GM18507 (cell line): ENCODE measurements around the gene NDUFB2.
A peak's percentile ranks its signal among the peaks of the same experiment; 100 is the strongest.
"Not testable (repeated sequence)": the region's sequence is repeated elsewhere in the genome, so short reads cannot be mapped to it uniquely, and the experiment has no call there.

ENCODE experiments used
- DNase-seq: peaks from one replicate; pipeline ENCODE4 v3.0.0; 2011; ENCODE audit warnings: low read depth; ENCODE audit not compliant: insufficient read length; ENCODE audit errors: extremely low spot score
- FAIRE-seq: peaks from 2 replicates; lab custom pipeline; 2011; peaks lifted over from hg19 to GRCh38; lab: Jason Lieb, UNC

Gene NDUFB2

GRCh38 chr7:140670343-140670935 lies 26.1 kb upstream of the NDUFB2 start:
- FAIRE-seq: no peak
- DNase-seq: no peak

- DNase-seq: no peak
- FAIRE-seq: no peak
These were observed 24.5 kb upstream of the NDUFB2 start for GRCh38 chr7:140671966-140672365.

- FAIRE-seq (no peak), DNase-seq (peak; percentile 77)
These were observed 24.0 kb upstream of the NDUFB2 start, which contains the start of gene ADCK2 for GRCh38 chr7:140672382-140673062. TSS of gene ADCK2 (plus strand) at chr7:140672945. CDS start at chr7:140673331, 386 bp downstream.

- DNase-seq (peak; percentile 18), FAIRE-seq (peak; percentile 35)
These were observed 23.3 kb upstream of the NDUFB2 start for GRCh38 chr7:140673063-140673773.

GRCh38 chr7:140673774-140674155 lies 22.7 kb upstream of the NDUFB2 start:
- no peak for FAIRE-seq

GRCh38 chr7:140674356-140674800 lies 22.1 kb upstream of the NDUFB2 start:
- FAIRE-seq: peak; percentile 74
- DNase-seq: peak; percentile 18

More at GRCh38 chr7:140673774-140674155, 22.7 kb upstream of the NDUFB2 start:
- no peak for DNase-seq

GRCh38 chr7:140674899-140675701 lies 21.4 kb upstream of the NDUFB2 start:
- FAIRE-seq: peak; percentile 75
- no peak for DNase-seq

- DNase-seq: no peak
- FAIRE-seq: peak; percentile 26
These were observed 20.8 kb upstream of the NDUFB2 start for GRCh38 chr7:140675726-140676125.

GRCh38 chr7:140676306-140676705 lies 20.2 kb upstream of the NDUFB2 start:
- peak; percentile 95 for FAIRE-seq
- DNase-seq: peak; percentile 32

GRCh38 chr7:140676956-140677355 lies 19.6 kb upstream of the NDUFB2 start:
- FAIRE-seq, DNase-seq: not testable (repeated sequence)

- DNase-seq (no peak), FAIRE-seq (no peak)
These were observed 19.0 kb upstream of the NDUFB2 start for GRCh38 chr7:140677496-140677895.

- FAIRE-seq: no peak
- no peak for DNase-seq
These were observed 18.3 kb upstream of the NDUFB2 start for GRCh38 chr7:140678081-140678815.

GRCh38 chr7:140678816-140679130 lies 17.7 kb upstream of the NDUFB2 start:
- no peak for FAIRE-seq
- DNase-seq: no peak

GRCh38 chr7:140679186-140679585 lies 17.3 kb upstream of the NDUFB2 start:
- no peak for FAIRE-seq
- no peak for DNase-seq

GRCh38 chr7:140680886-140681285 lies 15.6 kb upstream of the NDUFB2 start:
- no peak for DNase-seq
- no peak for FAIRE-seq

GRCh38 chr7:140681766-140682165 lies 14.7 kb upstream of the NDUFB2 start:
- FAIRE-seq: no peak

GRCh38 chr7:140683657-140684056 lies 12.9 kb upstream of the NDUFB2 start:
- no peak for FAIRE-seq
- no peak for DNase-seq

More at GRCh38 chr7:140681766-140682165, 14.7 kb upstream of the NDUFB2 start:
- DNase-seq: no peak

- FAIRE-seq: no peak
These were observed 12.2 kb upstream of the NDUFB2 start for GRCh38 chr7:140684066-140684950.

More at GRCh38 chr7:140684066-140684950, 12.2 kb upstream of the NDUFB2 start:
- DNase-seq: no peak
